Measurements from ENCODE around the gene GBF1. TPM values are rescaled to one million over a fixed set of nuclear protein-coding genes. Genes with fewer than 3 reads are reported as not detected.

The GBF1 gene
- total and polyA plus RNA-seq, 10 of the 15 experiments (the other 5 are each of a cell fraction or from before 2014, with no cell fraction given): 0.82 to 42.0 (median 21.8) TPM

GRCh38 chr10:102233997-102234396, 11.3 kb upstream of the GBF1 start (continued):
- no peak for TF ChIP-seq TCF12 (IDR thresholded peaks at IDR 0.05; ENCODE audit: low read depth, low read length)

- ChIA-PET RAD21 (ENCODE audit: unreplicated experiment) (interaction anchor here (0.6 to 13.1 kb wide), 3 partner anchors 33 to 345 kb away, joined by 3 to 256 read pairs (median 6); no protein-coding TSS in a partner anchor), CTCF (interaction anchor here (0.7 to 15.4 kb wide), 6 partner anchors 9 to 164 kb away, joined by 3 to 632 read pairs (median 3); partner anchors contain the start of gene ELOVL3), SMC1A (ENCODE audit: uncharacterized antibody, unreplicated experiment) (interaction anchor here (0.8 to 12.2 kb wide), 4 partner anchors 14 to 115 kb away, joined by 3 to 231 read pairs (median 21); no protein-coding TSS in a partner anchor), POLR2A (interaction anchor here (1.5 kb wide), 1 partner anchor 93 kb away, joined by 4 read pairs; no protein-coding TSS in a partner anchor)
- no peaks in the 10 kb centered on the region for H3K36me3 ChIP-seq (ENCODE audit: control insufficient read depth in 2 of 2, insufficient read depth in 2 of 2, low read length in 1 of 2)
- no peak overlapping the region for H3K4me3 ChIP-seq
- no peaks in the 10 kb centered on the region for H3K9me3 ChIP-seq (replicated peaks; ENCODE audit: control insufficient read depth, insufficient read depth, low read length)
- in situ Hi-C loops (cut with MboI) (no loop called here), intact Hi-C loops (cut with micrococcal nuclease; ENCODE audit: unreplicated experiment) (loop anchor here (5.0 kb wide), 1 partner anchor 347 kb away; no protein-coding TSS in a partner anchor)
- peaks cover 8% of the 10 kb centered on the region for H3K4me1 ChIP-seq (ENCODE audit: control insufficient read depth, insufficient read depth, low read length)
- H2AFZ ChIP-seq (ENCODE audit: control insufficient read depth, low read depth, low read length): no peak overlapping the region
- H3K79me2 ChIP-seq (ENCODE audit: control insufficient read depth, insufficient read depth, low read length): no peaks in the 10 kb centered on the region
- H4K20me1 ChIP-seq (ENCODE audit: control insufficient read depth, insufficient read depth): no peaks in the 10 kb centered on the region
- ATAC-seq (no peak), DNase-seq (ENCODE audit: low read depth, low spot score) (no peak), FAIRE-seq (no peak)
- TF ChIP-seq HDGF (IDR thresholded peaks at IDR 0.05) (no peak), JUND (IDR thresholded peaks at IDR 0.05; ENCODE audit: low read depth, low read length) (no peak), NRF1 (conservative IDR thresholded peaks at IDR 0.05; ENCODE audit: low read depth, low read length) (no peak), NR2C1 (IDR thresholded peaks at IDR 0.05) (no peak), NR2F1 (conservative IDR thresholded peaks at IDR 0.05) (no peak), MYC (IDR thresholded peaks at IDR 0.05; ENCODE audit: insufficient read depth, insufficient read length, insufficient replicate concordance, low read length, severe bottlenecking) (no peak), WRNIP1 (IDR thresholded peaks at IDR 0.05; ENCODE audit: borderline replicate concordance, low read depth, low read length) (no peak), GABPA (IDR thresholded peaks at IDR 0.05; ENCODE audit: low read depth) (no peak), PAX8 (IDR thresholded peaks at IDR 0.05) (no peak), FOS (IDR thresholded peaks at IDR 0.05; ENCODE audit: borderline replicate concordance, extremely low read depth, insufficient read length) (no peak)
- TF ChIP-seq, protein P1, sequence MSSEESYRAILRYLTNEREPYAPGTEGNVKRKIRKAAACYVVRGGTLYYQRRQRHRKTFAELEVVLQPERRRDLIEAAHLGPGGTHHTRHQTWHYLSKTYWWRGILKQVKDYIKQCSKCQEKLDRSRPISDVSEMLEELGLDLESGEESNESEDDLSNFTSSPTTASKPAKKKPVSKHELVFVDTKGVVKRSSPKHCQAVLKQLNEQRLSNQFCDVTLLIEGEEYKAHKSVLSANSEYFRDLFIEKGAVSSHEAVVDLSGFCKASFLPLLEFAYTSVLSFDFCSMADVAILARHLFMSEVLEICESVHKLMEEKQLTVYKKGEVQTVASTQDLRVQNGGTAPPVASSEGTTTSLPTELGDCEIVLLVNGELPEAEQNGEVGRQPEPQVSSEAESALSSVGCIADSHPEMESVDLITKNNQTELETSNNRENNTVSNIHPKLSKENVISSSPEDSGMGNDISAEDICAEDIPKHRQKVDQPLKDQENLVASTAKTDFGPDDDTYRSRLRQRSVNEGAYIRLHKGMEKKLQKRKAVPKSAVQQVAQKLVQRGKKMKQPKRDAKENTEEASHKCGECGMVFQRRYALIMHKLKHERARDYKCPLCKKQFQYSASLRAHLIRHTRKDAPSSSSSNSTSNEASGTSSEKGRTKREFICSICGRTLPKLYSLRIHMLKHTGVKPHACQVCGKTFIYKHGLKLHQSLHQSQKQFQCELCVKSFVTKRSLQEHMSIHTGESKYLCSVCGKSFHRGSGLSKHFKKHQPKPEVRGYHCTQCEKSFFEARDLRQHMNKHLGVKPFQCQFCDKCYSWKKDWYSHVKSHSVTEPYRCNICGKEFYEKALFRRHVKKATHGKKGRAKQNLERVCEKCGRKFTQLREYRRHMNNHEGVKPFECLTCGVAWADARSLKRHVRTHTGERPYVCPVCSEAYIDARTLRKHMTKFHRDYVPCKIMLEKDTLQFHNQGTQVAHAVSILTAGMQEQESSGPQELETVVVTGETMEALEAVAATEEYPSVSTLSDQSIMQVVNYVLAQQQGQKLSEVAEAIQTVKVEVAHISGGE (CRISPR knock-in tag; IDR thresholded peaks at IDR 0.05): no peak
- TF ChIP-seq, protein P2, sequence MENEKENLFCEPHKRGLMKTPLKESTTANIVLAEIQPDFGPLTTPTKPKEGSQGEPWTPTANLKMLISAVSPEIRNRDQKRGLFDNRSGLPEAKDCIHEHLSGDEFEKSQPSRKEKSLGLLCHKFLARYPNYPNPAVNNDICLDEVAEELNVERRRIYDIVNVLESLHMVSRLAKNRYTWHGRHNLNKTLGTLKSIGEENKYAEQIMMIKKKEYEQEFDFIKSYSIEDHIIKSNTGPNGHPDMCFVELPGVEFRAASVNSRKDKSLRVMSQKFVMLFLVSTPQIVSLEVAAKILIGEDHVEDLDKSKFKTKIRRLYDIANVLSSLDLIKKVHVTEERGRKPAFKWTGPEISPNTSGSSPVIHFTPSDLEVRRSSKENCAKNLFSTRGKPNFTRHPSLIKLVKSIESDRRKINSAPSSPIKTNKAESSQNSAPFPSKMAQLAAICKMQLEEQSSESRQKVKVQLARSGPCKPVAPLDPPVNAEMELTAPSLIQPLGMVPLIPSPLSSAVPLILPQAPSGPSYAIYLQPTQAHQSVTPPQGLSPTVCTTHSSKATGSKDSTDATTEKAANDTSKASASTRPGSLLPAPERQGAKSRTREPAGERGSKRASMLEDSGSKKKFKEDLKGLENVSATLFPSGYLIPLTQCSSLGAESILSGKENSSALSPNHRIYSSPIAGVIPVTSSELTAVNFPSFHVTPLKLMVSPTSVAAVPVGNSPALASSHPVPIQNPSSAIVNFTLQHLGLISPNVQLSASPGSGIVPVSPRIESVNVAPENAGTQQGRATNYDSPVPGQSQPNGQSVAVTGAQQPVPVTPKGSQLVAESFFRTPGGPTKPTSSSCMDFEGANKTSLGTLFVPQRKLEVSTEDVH (IDR thresholded peaks at IDR 0.05; ENCODE audit: low read depth, partially characterized antibody): no peak
- no TSS peak for BruUV-seq (replicated peaks)
- H3K9ac ChIP-seq (ENCODE audit: control insufficient read depth, insufficient read depth, low read length): no peak overlapping the region
- 50% methylated on average over 12 of the region's 12 CpGs for WGBS (ENCODE audit: insufficient coverage, insufficient replicate concordance, low lambda C conversion rate, missing lambda C conversion rate)
- no peak overlapping the region for H3K27ac ChIP-seq (ENCODE audit: control insufficient read depth, insufficient read depth)
- H3K4me2 ChIP-seq (ENCODE audit: control insufficient read depth, insufficient read depth): no peak overlapping the region
- H3K27me3 ChIP-seq (replicated peaks in 1 of 2; ENCODE audit: control insufficient read depth in 2 of 2, insufficient read depth in 2 of 2, low read length in 1 of 2): peaks cover 6 to 10% of the 10 kb centered on the region in 2 experiments; a peak in 3 of 4 replicates
These were observed 10.3 kb upstream of the GBF1 start for GRCh38 chr10:102234888-102235597.

Measured in GM12878 (cell line).